ENCODE data around the gene HDAC9.

GRCh38 chr7:18995811-18996426 is 500.4 kb downstream of the HDAC9 start:
- TF ChIP-seq FOSL2 (IDR thresholded peaks at IDR 0.05) (no peak), FOSL2 (CRISPR knock-in tag; IDR thresholded peaks at IDR 0.05) (no peak), CTCF (IDR thresholded peaks at IDR 0.05) (no peak), JUN (IDR thresholded peaks at IDR 0.05) (no peak), EP300 (IDR thresholded peaks at IDR 0.05) (no peak), EHMT2 (IDR thresholded peaks at IDR 0.05; ENCODE audit: low read depth) (no peak), BHLHE40 (IDR thresholded peaks at IDR 0.05; ENCODE audit: low read depth, low read length) (no peak), BCL3 (IDR thresholded peaks at IDR 0.05) (no peak), PBX3 (IDR thresholded peaks at IDR 0.05) (no peak), POLR2A (IDR thresholded peaks at IDR 0.05; ENCODE audit: low read length) (no peak), NR3C1 (IDR thresholded peaks at IDR 0.05) (no peak)
